Measurements from ENCODE around the gene CDHR5. TPM values are rescaled to one million over a fixed set of nuclear protein-coding genes. Genes with fewer than 3 reads are reported as not detected.

Gene CDHR5
- total RNA-seq, 1 donor from 2014 or later: not detected

DNA sequence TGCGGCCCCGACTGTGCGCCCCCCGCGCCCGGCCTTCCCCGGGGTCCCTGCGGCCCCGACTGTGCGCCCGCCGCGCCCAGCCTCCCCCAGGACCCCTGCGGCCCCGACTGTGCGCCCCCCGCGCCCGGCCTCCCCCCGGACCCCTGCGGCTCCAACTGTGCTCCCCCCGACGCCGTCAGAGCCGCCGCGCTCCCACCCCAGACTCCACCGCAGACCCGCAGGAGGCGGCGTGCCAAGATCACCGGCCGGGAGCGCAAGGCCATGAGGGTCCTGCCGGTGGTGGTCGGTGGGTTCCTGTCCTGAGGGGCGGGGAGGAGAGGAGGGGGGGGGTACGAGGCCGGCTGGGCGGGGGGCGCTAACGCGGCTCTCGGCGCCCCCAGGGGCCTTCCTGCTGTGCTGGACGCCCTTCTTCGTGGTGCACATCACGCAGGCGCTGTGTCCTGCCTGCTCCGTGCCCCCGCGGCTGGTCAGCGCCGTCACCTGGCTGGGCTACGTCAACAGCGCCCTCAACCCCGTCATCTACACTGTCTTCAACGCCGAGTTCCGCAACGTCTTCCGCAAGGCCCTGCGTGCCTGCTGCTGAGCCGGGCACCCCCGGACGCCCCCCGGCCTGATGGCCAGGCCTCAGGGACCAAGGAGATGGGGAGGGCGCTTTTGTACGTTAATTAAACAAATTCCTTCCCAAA lies 15.4 kb upstream of the CDHR5 start:
- H3K4me3 ChIP-seq (ENCODE audit: low read depth, low read length): no peak overlapping the region
- peaks cover 17% of the 10 kb centered on the region for H3K27me3 ChIP-seq (ENCODE audit: control insufficient read depth, insufficient read depth, low read length)
- TF ChIP-seq CTCF (IDR thresholded peaks at IDR 0.05; ENCODE audit: insufficient read depth, low read length, severe bottlenecking): no peak
- no peak for FAIRE-seq
- H3K36me3 ChIP-seq (ENCODE audit: control insufficient read depth, insufficient read depth, low read length): peaks cover 6% of the 10 kb centered on the region
- DNase-seq (ENCODE audit: low read depth): no peak

- no peak for TF ChIP-seq CTCF (IDR thresholded peaks at IDR 0.05; ENCODE audit: insufficient read depth, low read length, severe bottlenecking)
- DNase-seq (ENCODE audit: low read depth) (no peak), FAIRE-seq (no peak)
- peaks cover 5% of the 10 kb centered on the region for H3K36me3 ChIP-seq (ENCODE audit: control insufficient read depth, insufficient read depth, low read length)
- no peak overlapping the region for H3K4me3 ChIP-seq (ENCODE audit: low read depth, low read length)
- peaks cover 17% of the 10 kb centered on the region for H3K27me3 ChIP-seq (ENCODE audit: control insufficient read depth, insufficient read depth, low read length)
These were observed 14.7 kb upstream of the CDHR5 start for GRCh38 chr11:639332-639955.

- H3K36me3 ChIP-seq (ENCODE audit: control insufficient read depth, insufficient read depth, low read length): peaks cover 1% of the 10 kb centered on the region
These were observed 14.0 kb upstream of the CDHR5 start for GRCh38 chr11:638631-639331.

GRCh38 chr11:637593-638521 lies 13.1 kb upstream of the CDHR5 start:
- Histone ChIP-seq H3K27me3 (ENCODE audit: control insufficient read depth, insufficient read depth, low read length) (peaks cover 17% of the 10 kb centered on the region), H3K36me3 (ENCODE audit: control insufficient read depth, insufficient read depth, low read length) (no peaks in the 10 kb centered on the region), H3K4me3 (ENCODE audit: low read depth, low read length) (no peak overlapping the region)
- TF ChIP-seq CTCF (IDR thresholded peaks at IDR 0.05; ENCODE audit: insufficient read depth, low read length, severe bottlenecking): no peak
- FAIRE-seq (no peak), DNase-seq (ENCODE audit: low read depth) (no peak)

More at GRCh38 chr11:638631-639331, 14.0 kb upstream of the CDHR5 start:
- TF ChIP-seq CTCF (IDR thresholded peaks at IDR 0.05; ENCODE audit: insufficient read depth, low read length, severe bottlenecking): no peak
- no peak overlapping the region for H3K4me3 ChIP-seq (ENCODE audit: low read depth, low read length)
- DNase-seq (ENCODE audit: low read depth): no peak
- FAIRE-seq: no peak
- peaks cover 17% of the 10 kb centered on the region for H3K27me3 ChIP-seq (ENCODE audit: control insufficient read depth, insufficient read depth, low read length)

- Histone ChIP-seq H3K4me3 (ENCODE audit: low read depth, low read length) (no peak overlapping the region), H3K36me3 (ENCODE audit: control insufficient read depth, insufficient read depth, low read length) (peaks cover 2% of the 10 kb centered on the region), H3K27me3 (ENCODE audit: control insufficient read depth, insufficient read depth, low read length) (peaks cover 17% of the 10 kb centered on the region)
- TF ChIP-seq CTCF (IDR thresholded peaks at IDR 0.05; ENCODE audit: insufficient read depth, low read length, severe bottlenecking): no peak
- no peak for FAIRE-seq
- DNase-seq (ENCODE audit: low read depth): no peak
These were observed 12.5 kb upstream of the CDHR5 start for GRCh38 chr11:637333-637592.

Data from bronchial epithelial cell (primary cell).